ENCODE data around the gene RNF20.

The RNF20 gene

DNA sequence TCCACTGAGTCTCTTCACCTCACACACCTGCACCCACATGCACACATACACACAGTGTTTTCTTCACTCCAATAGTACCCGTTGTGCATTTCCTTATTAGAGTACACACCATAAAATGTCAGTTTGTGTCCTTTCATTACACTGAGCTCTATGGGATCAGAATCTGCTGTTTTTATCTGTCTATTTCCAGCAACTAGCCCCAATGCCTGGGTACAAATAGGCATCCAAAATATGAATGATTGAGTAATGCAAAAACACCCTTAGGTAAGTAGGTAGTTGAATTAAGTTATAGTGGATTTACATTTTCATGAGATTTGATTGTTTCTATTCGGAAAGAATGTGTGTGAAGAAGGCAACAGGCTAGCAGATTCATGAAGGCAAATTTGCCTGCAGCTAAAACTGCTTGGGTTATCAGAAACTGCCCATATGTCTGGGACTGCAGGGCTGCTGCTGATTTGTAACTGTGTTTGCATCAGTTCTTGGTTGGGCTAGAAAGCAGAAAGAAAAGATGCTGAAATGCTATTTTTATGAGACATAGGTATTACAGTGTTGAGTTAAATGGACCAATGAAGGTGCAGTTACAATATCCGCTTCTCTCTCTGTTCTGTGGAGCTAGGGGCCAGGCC, 34.2 kb downstream of the RNF20 start:
- ATAC-seq, result no peak

GRCh38 chr9:101569741-101570501, 36.3 kb downstream of the RNF20 start:
- TF ChIP-seq TCF4 (CRISPR knock-in tag; IDR thresholded peaks at IDR 0.05; ENCODE audit: borderline replicate concordance) (no peak), ZNF565 (CRISPR knock-in tag; conservative IDR thresholded peaks at IDR 0.05; ENCODE audit: low read depth) (no peak), GLIS3 (CRISPR knock-in tag; IDR thresholded peaks at IDR 0.05) (no peak), ZNF8 (CRISPR knock-in tag; IDR thresholded peaks at IDR 0.05) (no peak), RARB (CRISPR knock-in tag; IDR thresholded peaks at IDR 0.05) (no peak), OSR1 (CRISPR knock-in tag; IDR thresholded peaks at IDR 0.05) (no peak), ZFP30 (CRISPR knock-in tag; IDR thresholded peaks at IDR 0.05) (no peak)
- no peak for ATAC-seq

More for the DNA sequence above, 34.2 kb downstream of the RNF20 start:
- TF ChIP-seq, protein P1, sequence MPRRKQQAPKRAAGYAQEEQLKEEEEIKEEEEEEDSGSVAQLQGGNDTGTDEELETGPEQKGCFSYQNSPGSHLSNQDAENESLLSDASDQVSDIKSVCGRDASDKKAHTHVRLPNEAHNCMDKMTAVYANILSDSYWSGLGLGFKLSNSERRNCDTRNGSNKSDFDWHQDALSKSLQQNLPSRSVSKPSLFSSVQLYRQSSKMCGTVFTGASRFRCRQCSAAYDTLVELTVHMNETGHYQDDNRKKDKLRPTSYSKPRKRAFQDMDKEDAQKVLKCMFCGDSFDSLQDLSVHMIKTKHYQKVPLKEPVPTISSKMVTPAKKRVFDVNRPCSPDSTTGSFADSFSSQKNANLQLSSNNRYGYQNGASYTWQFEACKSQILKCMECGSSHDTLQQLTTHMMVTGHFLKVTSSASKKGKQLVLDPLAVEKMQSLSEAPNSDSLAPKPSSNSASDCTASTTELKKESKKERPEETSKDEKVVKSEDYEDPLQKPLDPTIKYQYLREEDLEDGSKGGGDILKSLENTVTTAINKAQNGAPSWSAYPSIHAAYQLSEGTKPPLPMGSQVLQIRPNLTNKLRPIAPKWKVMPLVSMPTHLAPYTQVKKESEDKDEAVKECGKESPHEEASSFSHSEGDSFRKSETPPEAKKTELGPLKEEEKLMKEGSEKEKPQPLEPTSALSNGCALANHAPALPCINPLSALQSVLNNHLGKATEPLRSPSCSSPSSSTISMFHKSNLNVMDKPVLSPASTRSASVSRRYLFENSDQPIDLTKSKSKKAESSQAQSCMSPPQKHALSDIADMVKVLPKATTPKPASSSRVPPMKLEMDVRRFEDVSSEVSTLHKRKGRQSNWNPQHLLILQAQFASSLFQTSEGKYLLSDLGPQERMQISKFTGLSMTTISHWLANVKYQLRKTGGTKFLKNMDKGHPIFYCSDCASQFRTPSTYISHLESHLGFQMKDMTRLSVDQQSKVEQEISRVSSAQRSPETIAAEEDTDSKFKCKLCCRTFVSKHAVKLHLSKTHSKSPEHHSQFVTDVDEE (CRISPR knock-in tag; IDR thresholded peaks at IDR 0.05), result no peak
- TF ChIP-seq, protein P2, sequence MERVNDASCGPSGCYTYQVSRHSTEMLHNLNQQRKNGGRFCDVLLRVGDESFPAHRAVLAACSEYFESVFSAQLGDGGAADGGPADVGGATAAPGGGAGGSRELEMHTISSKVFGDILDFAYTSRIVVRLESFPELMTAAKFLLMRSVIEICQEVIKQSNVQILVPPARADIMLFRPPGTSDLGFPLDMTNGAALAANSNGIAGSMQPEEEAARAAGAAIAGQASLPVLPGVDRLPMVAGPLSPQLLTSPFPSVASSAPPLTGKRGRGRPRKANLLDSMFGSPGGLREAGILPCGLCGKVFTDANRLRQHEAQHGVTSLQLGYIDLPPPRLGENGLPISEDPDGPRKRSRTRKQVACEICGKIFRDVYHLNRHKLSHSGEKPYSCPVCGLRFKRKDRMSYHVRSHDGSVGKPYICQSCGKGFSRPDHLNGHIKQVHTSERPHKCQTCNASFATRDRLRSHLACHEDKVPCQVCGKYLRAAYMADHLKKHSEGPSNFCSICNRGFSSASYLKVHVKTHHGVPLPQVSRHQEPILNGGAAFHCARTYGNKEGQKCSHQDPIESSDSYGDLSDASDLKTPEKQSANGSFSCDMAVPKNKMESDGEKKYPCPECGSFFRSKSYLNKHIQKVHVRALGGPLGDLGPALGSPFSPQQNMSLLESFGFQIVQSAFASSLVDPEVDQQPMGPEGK (CRISPR knock-in tag; IDR thresholded peaks at IDR 0.05; ENCODE audit: borderline replicate concordance), result no peak
- TF ChIP-seq BACH2 (CRISPR knock-in tag; IDR thresholded peaks at IDR 0.05; ENCODE audit: borderline replicate concordance), result no peak
- TF ChIP-seq ZNF565 (CRISPR knock-in tag; conservative IDR thresholded peaks at IDR 0.05; ENCODE audit: low read depth), result no peak
- no peak for TF ChIP-seq ISL1 (CRISPR knock-in tag; IDR thresholded peaks at IDR 0.05)
- no peak for TF ChIP-seq OSR1 (CRISPR knock-in tag; IDR thresholded peaks at IDR 0.05)
- TF ChIP-seq CSRNP3 (CRISPR knock-in tag; IDR thresholded peaks at IDR 0.05), result no peak
- no peak for TF ChIP-seq CSDC2 (CRISPR knock-in tag; IDR thresholded peaks at IDR 0.05)
- no peak for TF ChIP-seq TCF4 (CRISPR knock-in tag; IDR thresholded peaks at IDR 0.05; ENCODE audit: borderline replicate concordance)
- no peak for TF ChIP-seq POU6F1 (CRISPR knock-in tag; IDR thresholded peaks at IDR 0.05; ENCODE audit: borderline replicate concordance, low read depth)
- TF ChIP-seq ZFP30 (CRISPR knock-in tag; IDR thresholded peaks at IDR 0.05), result no peak
- TF ChIP-seq ZNF70 (CRISPR knock-in tag; IDR thresholded peaks at IDR 0.05), result no peak
- TF ChIP-seq ARNTL (CRISPR knock-in tag; IDR thresholded peaks at IDR 0.05; ENCODE audit: borderline replicate concordance, low read depth), result no peak
- TF ChIP-seq CREB5 (CRISPR knock-in tag; IDR thresholded peaks at IDR 0.05; ENCODE audit: low read depth), result no peak
- TF ChIP-seq ZFP3 (CRISPR knock-in tag; IDR thresholded peaks at IDR 0.05), result no peak
- TF ChIP-seq GLIS3 (CRISPR knock-in tag; IDR thresholded peaks at IDR 0.05), result no peak

DNA sequence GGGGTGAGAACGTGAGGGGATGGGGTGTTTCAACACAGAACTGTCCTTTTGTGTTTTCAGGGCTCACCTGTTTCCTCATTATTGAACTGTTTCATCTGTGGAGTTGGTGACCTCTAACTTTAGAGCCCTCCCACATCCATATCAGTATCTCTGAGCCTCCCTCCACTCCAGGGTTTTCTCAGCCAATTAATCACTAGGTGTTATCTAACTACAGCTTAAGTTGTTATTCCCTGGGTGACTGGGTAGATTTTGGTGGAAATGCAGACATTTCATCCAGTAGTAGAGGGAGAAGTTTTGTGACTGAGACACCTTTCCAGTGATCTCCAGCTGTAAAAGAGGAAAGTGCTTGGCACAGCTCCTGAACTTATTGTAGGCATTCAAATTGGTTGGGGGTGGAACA, 37.5 kb downstream of the RNF20 start:
- no peak for ATAC-seq
- TF ChIP-seq ZFP30 (CRISPR knock-in tag; IDR thresholded peaks at IDR 0.05) (no peak), RARB (CRISPR knock-in tag; IDR thresholded peaks at IDR 0.05) (no peak), CSDC2 (CRISPR knock-in tag; IDR thresholded peaks at IDR 0.05) (no peak), BACH2 (CRISPR knock-in tag; IDR thresholded peaks at IDR 0.05; ENCODE audit: borderline replicate concordance) (no peak), ESRRG (CRISPR knock-in tag; IDR thresholded peaks at IDR 0.05) (no peak)
